Measurements from ENCODE around the gene FAM53B.

Gene FAM53B

GRCh38 chr10:124791547-124792348 is 47.6 kb upstream of the FAM53B start, which contains the start of gene EEF1AKMT2 (continued):
- TF ChIP-seq PRDM10 (tag by site-specific recombination; IDR thresholded peaks at IDR 0.05) (peak; percentile 66), ZNF530 (tag by site-specific recombination; IDR thresholded peaks at IDR 0.05; ENCODE audit: low read depth) (no peak), ZNF169 (tag by site-specific recombination; IDR thresholded peaks at IDR 0.05) (no peak), ZNF146 (tag by site-specific recombination; IDR thresholded peaks at IDR 0.05) (no peak), ATF2 (tag by site-specific recombination; IDR thresholded peaks at IDR 0.05; ENCODE audit: low read depth) (0 out of 2 replicates have a peak, but pooled peaks have one; percentile 9), ZBTB17 (tag by site-specific recombination; IDR thresholded peaks at IDR 0.05) (no peak; the same call in 1 of the 2 replicates), ZNF26 (tag by site-specific recombination; IDR thresholded peaks at IDR 0.05) (no peak), ZNF239 (tag by site-specific recombination; IDR thresholded peaks at IDR 0.05) (no peak), ZNF366 (tag by site-specific recombination; conservative IDR thresholded peaks at IDR 0.05) (no peak; the same call in 1 of the 2 replicates), HIC1 (tag by site-specific recombination; IDR thresholded peaks at IDR 0.05) (0 out of 2 replicates have a peak, but pooled peaks have one; percentile 13), ZNF16 (tag by site-specific recombination; IDR thresholded peaks at IDR 0.05; ENCODE audit: low read depth) (no peak), ZFP3 (tag by site-specific recombination; IDR thresholded peaks at IDR 0.05; ENCODE audit: low read depth) (no peak), ZBTB26 (tag by site-specific recombination; optimal IDR thresholded peaks at IDR 0.05) (peak; percentile 82), ZNF549 (tag by site-specific recombination; IDR thresholded peaks at IDR 0.05) (no peak), ZNF184 (tag by site-specific recombination; IDR thresholded peaks at IDR 0.05) (peak; percentile 84), ZNF660 (tag by site-specific recombination; IDR thresholded peaks at IDR 0.05) (peak; percentile 89), ZNF121 (tag by site-specific recombination; IDR thresholded peaks at IDR 0.05) (0 out of 2 replicates have a peak, but pooled peaks have one; percentile 5), ZNF324 (tag by site-specific recombination; IDR thresholded peaks at IDR 0.05) (peak; percentile 76), ZNF501 (tag by site-specific recombination; IDR thresholded peaks at IDR 0.05) (peak; percentile 96), INSM2 (tag by site-specific recombination; IDR thresholded peaks at IDR 0.05) (no peak; the same call in 1 of the 2 replicates), MZF1 (tag by site-specific recombination; IDR thresholded peaks at IDR 0.05; ENCODE audit: borderline replicate concordance) (peak; percentile 85), ZNF830 (tag by site-specific recombination; IDR thresholded peaks at IDR 0.05; ENCODE audit: low read depth) (no peak), ZNF19 (tag by site-specific recombination; IDR thresholded peaks at IDR 0.05; ENCODE audit: low read depth) (no peak), ZNF623 (tag by site-specific recombination; IDR thresholded peaks at IDR 0.05) (no peak), ZBTB1 (tag by site-specific recombination; IDR thresholded peaks at IDR 0.05) (no peak), ZNF433 (tag by site-specific recombination; IDR thresholded peaks at IDR 0.05; ENCODE audit: low read depth) (no peak)
